AG09309 (cell line): ENCODE data around the gene CFAP77.

Experiments
- DNase-seq: peaks from one replicate; pipeline ENCODE4 v3.0.0-alpha.2; 2010; ENCODE audit warnings: low read depth
- H3K4me3 ChIP-seq: 2 replicates; pipeline ENCODE4 v1.5.1; 2011; ENCODE audit warnings: mild to moderate bottlenecking, low read depth, low read length, moderate library complexity; ENCODE audit not compliant: control insufficient read depth
- CTCF ChIP-seq: IDR thresholded peaks from 2 replicates; pipeline ENCODE4 v1.5.1; 2011; ENCODE audit warnings: mild to moderate bottlenecking, low read depth, low read length, inconsistent platforms; ENCODE audit not compliant: insufficient read depth, control insufficient read depth; ENCODE audit errors: missing control alignments

CFAP77 gene

GRCh38 chr9:132409828-132410528 lies at the start of gene CFAP77:
Gene CFAP77, plus strand, starts transcription at chr9:132410211. Its CDS starts 61 bp downstream, at chr9:132410272.
- H3K4me3 ChIP-seq = peak within 1 kb of the TSS; percentile 34
- no peak for DNase-seq
- TF ChIP-seq CTCF = no peak

- no peak for DNase-seq
- no peak for TF ChIP-seq CTCF
- no peak overlapping the region for H3K4me3 ChIP-seq
Observed at GRCh38 chr9:132364068-132364467, 45.9 kb upstream of the CFAP77 start.

GRCh38 chr9:132365986-132366385 lies 44.0 kb upstream of the CFAP77 start:
- DNase-seq = no peak
- H3K4me3 ChIP-seq = no peak overlapping the region
- no peak for TF ChIP-seq CTCF

GRCh38 chr9:132366481-132366880 lies 43.5 kb upstream of the CFAP77 start:
- no peak for TF ChIP-seq CTCF
- H3K4me3 ChIP-seq = no peak overlapping the region
- no peak for DNase-seq

- H3K4me3 ChIP-seq = no peak overlapping the region
- no peak for TF ChIP-seq CTCF
- no peak for DNase-seq
Observed at GRCh38 chr9:132367613-132368313, 42.2 kb upstream of the CFAP77 start.

GRCh38 chr9:132369421-132369820 lies 40.6 kb upstream of the CFAP77 start:
- DNase-seq = no peak
- no peak for TF ChIP-seq CTCF
- H3K4me3 ChIP-seq = no peak overlapping the region
